GM10266 (cell line): ENCODE results near the gene VPS39.

Source experiments
- DNase-seq: peaks from one replicate; pipeline ENCODE4 v3.0.0; 2012; ENCODE audit errors: extremely low spot score
- CTCF ChIP-seq: IDR thresholded peaks from 2 replicates; pipeline ENCODE4 v1.5.1; 2012; ENCODE audit warnings: mild to moderate bottlenecking, low read depth; ENCODE audit not compliant: control insufficient read depth, insufficient read depth; ENCODE audit errors: missing control alignments

Gene VPS39

GRCh38 chr15:42150219-42150970, 57.7 kb downstream of the VPS39 start:
- TF ChIP-seq CTCF: no peak
- no peak for DNase-seq

GRCh38 chr15:42149493-42150218, 58.4 kb downstream of the VPS39 start:
- no peak for DNase-seq
- no peak for TF ChIP-seq CTCF

GRCh38 chr15:42148808-42149492, 59.2 kb downstream of the VPS39 start:
- no peak for DNase-seq
- TF ChIP-seq CTCF: no peak

- TF ChIP-seq CTCF: no peak
- DNase-seq: no peak
These were observed 60.7 kb downstream of the VPS39 start for GRCh38 chr15:42147431-42147735.

GRCh38 chr15:42146551-42147430, 61.3 kb downstream of the VPS39 start:
- no peak for DNase-seq
- no peak for TF ChIP-seq CTCF

GRCh38 chr15:42145546-42146455, 62.3 kb downstream of the VPS39 start:
- no peak for DNase-seq
- TF ChIP-seq CTCF: no peak
